ENCODE measurements around the gene PFKP. TPM values are rescaled to one million over a fixed set of nuclear protein-coding genes. Genes with fewer than 3 reads are reported as not detected.

PFKP gene
- total RNA-seq, 4 donors from 2014 or later: 22.2 to 83.9 (median 34.0) TPM

DNA sequence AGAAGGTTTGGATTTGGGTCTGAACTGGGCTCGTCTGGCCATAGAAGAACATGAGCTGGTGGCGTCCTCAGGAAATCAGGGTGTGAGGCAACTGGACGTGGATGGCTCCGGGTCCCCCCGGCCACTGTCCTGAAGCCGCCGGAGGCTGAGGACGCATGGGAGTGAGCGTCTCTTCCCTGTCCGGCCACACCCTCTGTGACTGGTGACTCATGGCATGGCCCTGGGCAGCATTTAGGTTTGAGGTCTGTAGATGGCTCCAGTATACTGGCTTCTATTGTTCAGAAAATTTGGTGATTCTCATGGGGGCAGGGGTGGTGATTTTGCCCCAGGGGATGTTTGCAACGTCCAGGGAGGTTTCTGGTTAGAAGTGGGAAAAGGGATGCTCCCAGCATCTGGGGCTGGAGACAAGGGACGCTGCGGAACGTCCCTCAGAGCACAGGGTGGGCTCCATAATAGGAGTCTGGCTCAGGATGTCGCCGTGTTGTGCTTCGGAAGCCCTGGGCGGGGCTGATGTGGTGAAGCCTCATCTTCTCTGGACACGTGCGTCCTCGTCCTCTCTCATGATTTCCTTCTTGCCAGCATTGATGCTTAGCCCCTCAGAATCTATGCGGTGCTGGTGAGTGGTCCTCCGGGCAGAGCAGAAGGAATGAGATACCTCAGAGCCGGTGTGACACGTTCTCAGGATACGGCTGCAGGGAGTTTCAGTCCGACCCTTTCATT lies 55.3 kb downstream of the PFKP start:
- TF ChIP-seq, protein P1, sequence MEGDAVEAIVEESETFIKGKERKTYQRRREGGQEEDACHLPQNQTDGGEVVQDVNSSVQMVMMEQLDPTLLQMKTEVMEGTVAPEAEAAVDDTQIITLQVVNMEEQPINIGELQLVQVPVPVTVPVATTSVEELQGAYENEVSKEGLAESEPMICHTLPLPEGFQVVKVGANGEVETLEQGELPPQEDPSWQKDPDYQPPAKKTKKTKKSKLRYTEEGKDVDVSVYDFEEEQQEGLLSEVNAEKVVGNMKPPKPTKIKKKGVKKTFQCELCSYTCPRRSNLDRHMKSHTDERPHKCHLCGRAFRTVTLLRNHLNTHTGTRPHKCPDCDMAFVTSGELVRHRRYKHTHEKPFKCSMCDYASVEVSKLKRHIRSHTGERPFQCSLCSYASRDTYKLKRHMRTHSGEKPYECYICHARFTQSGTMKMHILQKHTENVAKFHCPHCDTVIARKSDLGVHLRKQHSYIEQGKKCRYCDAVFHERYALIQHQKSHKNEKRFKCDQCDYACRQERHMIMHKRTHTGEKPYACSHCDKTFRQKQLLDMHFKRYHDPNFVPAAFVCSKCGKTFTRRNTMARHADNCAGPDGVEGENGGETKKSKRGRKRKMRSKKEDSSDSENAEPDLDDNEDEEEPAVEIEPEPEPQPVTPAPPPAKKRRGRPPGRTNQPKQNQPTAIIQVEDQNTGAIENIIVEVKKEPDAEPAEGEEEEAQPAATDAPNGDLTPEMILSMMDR (IDR thresholded peaks at IDR 0.05): no peak
- no peak for DNase-seq (ENCODE audit: low spot score)
- ATAC-seq (ENCODE audit: low FRiP score): no peak

DNA sequence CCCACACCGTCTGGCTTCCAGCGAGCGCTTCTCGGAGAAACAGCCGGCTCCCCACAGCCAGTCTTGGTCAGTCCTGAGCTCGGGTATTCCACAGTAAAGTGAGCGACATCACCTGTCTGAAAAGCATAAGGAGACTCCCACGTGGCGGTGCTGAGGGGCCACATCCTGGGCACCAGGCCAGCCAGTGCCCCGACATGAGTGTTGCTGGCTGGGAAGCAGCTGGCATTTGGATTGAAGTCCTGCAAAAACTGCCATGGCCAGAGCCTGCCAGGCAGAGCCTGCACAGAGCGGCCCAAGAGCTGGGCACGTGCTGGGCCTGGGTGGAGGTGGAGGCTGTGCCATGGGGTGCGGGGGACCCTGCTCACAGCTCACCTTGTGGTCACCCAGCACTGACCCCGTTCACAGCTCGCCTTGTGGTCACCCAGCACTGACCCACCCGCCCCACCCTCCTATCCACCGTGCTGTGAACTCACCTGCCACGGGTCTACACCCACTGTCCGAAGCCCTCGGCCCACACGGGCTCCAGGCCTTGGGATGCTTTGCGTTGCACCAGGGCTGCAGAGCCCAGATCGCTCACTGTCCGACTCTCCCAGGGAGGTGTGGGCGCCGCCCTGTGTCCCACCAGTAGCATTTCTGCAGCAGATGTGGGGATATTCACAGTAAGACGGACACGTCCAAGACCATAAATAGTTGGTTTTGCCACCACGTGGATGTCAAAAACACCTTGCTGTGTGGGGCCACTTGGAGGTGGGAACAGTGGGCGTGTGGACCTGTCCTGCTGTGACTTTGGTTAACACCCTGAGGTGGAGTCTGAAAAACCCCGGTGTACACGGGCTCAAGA lies 56.4 kb downstream of the PFKP start:
- ATAC-seq (ENCODE audit: low FRiP score) (no peak), DNase-seq (ENCODE audit: low spot score) (no peak)
- TF ChIP-seq, protein P1 (IDR thresholded peaks at IDR 0.05): no peak

DNA sequence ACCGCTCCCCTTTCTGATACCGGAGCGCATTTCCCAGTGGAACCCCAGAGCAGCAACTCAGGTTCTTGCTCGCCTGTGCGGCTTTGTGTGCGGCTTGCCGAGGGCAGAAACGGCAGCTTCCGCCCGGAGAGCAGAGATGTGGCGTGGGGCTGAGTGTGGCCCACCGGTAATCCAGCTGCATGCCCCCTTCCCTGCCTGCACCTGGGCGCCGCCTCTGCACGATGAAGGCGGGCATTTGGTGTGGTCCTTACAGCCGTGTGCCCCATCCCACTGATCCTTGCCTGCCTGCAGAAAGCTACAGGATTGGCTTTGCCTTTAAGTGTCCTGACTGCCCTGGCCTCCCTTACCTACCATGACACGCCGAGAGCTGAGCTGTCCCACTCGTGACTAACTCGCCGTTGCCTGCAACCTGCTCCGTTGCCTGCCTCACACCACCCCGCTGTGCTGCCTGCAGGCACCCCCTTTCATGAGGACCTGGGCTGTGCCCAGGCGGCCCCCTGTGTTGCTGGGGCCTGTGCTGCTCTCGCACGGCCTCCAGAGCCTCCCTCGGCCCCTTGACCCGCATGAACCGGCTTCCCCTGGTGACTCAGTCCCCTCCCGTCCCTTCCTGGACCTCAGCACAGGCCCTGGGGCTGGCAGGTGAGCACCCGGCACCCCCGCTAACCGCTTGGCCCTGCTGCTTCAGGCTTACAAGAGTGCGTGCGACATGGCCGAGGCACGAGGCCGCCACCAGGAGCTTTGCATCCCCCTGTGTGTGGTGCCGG lies 57.2 kb downstream of the PFKP start:
- no peak for DNase-seq (ENCODE audit: low spot score)
- TF ChIP-seq, protein P1 (IDR thresholded peaks at IDR 0.05): no peak
- ATAC-seq (ENCODE audit: low FRiP score): no peak

DNA sequence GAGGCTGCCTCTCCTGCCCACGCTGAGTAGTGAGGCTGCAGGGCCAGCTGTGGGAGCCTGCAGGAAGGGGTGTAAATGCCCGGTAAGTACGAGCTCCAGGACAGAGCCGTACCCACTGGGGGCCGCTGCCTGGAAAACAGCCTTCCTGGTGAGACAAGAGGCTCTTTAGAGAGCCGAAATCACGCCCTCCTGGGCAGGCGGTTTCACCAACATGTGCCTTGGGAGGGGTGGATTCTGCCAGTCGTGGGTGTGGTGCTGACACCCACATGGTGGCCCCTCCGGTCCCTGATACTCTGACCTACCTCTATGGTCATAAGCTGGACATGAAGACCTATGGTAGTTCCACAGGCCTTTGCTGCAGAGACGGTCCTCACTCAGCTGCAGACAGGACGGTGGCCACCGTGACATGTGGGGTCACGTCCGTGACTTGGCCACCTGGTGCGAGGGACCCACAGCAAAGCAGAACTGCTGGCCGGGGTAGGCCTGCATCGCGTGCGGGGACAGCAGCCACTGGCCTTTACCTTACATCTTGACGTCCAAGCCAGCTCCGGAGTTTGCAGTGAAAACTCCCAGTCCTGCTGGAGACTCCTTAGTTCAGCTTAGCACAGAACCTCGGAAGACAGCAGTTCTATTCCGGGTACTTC lies 58.3 kb downstream of the PFKP start:
- ATAC-seq (ENCODE audit: low FRiP score) (no peak), DNase-seq (ENCODE audit: low spot score) (no peak)
- TF ChIP-seq, protein P1 (IDR thresholded peaks at IDR 0.05): no peak

DNA sequence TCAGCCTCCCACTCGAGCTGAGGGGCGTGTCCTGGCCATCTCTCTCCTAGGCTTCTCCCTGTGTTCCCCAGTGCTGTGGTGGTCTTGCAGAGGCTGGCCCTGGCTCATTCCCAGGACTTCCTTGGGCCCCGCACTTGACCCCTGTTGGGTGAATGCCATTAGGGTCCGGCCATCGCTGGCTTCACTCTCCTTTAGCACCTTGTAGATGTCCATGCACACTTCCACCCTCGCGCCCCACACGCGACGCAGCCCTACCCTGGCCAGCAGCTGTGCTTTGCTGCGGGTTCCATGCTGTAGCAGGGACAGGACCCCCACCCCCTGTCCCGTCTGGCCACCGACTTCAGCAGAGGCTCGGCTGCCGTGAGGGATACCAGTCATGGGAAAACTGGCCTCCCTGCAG lies 58.9 kb downstream of the PFKP start:
- TF ChIP-seq, protein P1 (IDR thresholded peaks at IDR 0.05): no peak
- DNase-seq (ENCODE audit: low spot score) (no peak), ATAC-seq (ENCODE audit: low FRiP score) (no peak)

DNA sequence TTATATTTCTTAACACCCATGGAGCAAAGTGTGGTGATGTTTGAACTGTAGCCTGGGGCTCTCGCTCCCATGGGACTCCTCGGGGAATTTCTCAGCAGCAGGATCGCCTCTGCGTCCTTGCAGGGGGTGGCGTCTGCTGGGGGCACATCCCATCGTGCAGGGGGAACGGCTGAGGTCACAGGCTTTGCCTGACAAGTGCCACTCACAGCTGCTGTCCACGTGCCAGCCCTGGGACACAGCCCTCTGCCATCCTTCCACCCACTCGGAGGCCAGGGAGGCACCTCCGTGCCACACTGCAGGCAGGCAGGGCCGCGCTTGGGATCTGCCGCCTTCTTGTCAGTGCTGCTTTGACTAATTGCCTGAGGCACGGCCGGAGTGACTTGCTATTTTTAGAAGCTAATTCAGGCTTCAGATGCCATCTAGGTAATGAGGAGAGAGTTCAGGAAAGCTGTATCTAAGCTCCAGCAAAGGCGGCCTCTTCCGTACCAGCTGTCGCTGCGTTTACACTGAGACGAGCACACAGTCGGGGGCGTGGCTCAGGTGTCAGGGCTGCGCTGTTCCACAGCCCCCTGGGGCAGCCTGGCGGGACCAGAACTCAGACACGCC lies 59.5 kb downstream of the PFKP start:
- ATAC-seq (ENCODE audit: low FRiP score) (no peak), DNase-seq (ENCODE audit: low spot score) (no peak)
- TF ChIP-seq, protein P1 (IDR thresholded peaks at IDR 0.05): no peak

Measured in omental fat pad (tissue), 4 donors.